HG03139 (cell line): Measurements from ENCODE around the gene C15orf39.
A peak's percentile ranks its signal among the peaks of the same experiment; 100 is the strongest.

Experiments used
- ATAC-seq: cut with Tn5 transposase; IDR thresholded peaks from one replicate; pipeline ENCODE4 v1.9.1; 2021; ENCODE audit not compliant: unreplicated experiment

C15orf39 gene

GRCh38 chr15:75195766-75196241, 5.9 kb upstream of the C15orf39 start:
- no peak for ATAC-seq

- ATAC-seq: no peak
These were observed 4.5 kb upstream of the C15orf39 start for GRCh38 chr15:75197062-75197630.

- ATAC-seq: no peak
These were observed 2.9 kb upstream of the C15orf39 start for GRCh38 chr15:75198560-75199356.

- ATAC-seq: no peak
These were observed 2.2 kb upstream of the C15orf39 start for GRCh38 chr15:75199357-75199940.

- no peak for ATAC-seq
These were observed 1.3 kb upstream of the C15orf39 start for GRCh38 chr15:75200391-75200764.

- ATAC-seq: peak; percentile 1
These were observed 692 bp upstream of the C15orf39 start for GRCh38 chr15:75200765-75201615.

- ATAC-seq: peak; percentile 27
These were observed 752 bp downstream of the C15orf39 start for GRCh38 chr15:75202251-75203016.

GRCh38 chr15:75203017-75203907, 1.6 kb downstream of the C15orf39 start:
- no peak for ATAC-seq

- no peak for ATAC-seq
These were observed 2.2 kb downstream of the C15orf39 start for GRCh38 chr15:75203908-75204263.

GRCh38 chr15:75204340-75205063, 2.8 kb downstream of the C15orf39 start:
- no peak for ATAC-seq

GRCh38 chr15:75205064-75205395, 3.3 kb downstream of the C15orf39 start:
- no peak for ATAC-seq

GRCh38 chr15:75206006-75206405, 4.3 kb downstream of the C15orf39 start:
- ATAC-seq: no peak

- ATAC-seq: no peak
These were observed 5.3 kb downstream of the C15orf39 start for GRCh38 chr15:75206803-75207617.

- no peak for ATAC-seq
These were observed 6.2 kb downstream of the C15orf39 start for GRCh38 chr15:75207618-75208500.

GRCh38 chr15:75208501-75209288, 7.0 kb downstream of the C15orf39 start:
- ATAC-seq: no peak

- no peak for ATAC-seq
These were observed 7.6 kb downstream of the C15orf39 start for GRCh38 chr15:75209289-75209676.
